Stimulated activated memory B cell treated with anti-CD40 and anti-IgM and Interleukin-4, amounts not matched to agents 10 μg/mL and 1 μg/mL and 100 μg/mL, for 72 hours (primary cell): Measurements from ENCODE around the gene CASZ1.

Experiments
- ATAC-seq: fragments of 150-1000 bp; cut with Tn5 transposase; 2 replicates; pipeline ENCODE4 v1.10.0; 2021
- H3K27ac Mint-ChIP-seq: one replicate; pipeline ENCODE4 v1.8.0; 2022; ENCODE audit warnings: mild to moderate bottlenecking, mixed read lengths
- H3K27me3 Mint-ChIP-seq: one replicate; pipeline ENCODE4 v1.8.0; 2022; ENCODE audit warnings: mixed read lengths
- H3K36me3 Mint-ChIP-seq: one replicate; pipeline ENCODE4 v1.8.0; 2022; ENCODE audit warnings: mixed read lengths
- H3K4me1 Mint-ChIP-seq: one replicate; pipeline ENCODE4 v1.8.0; 2022; ENCODE audit warnings: mixed read lengths
- H3K4me3 Mint-ChIP-seq: one replicate; pipeline ENCODE4 v1.8.0; 2022; ENCODE audit warnings: mild to moderate bottlenecking, moderate library complexity, mixed read lengths
- H3K9me3 Mint-ChIP-seq: one replicate; pipeline ENCODE4 v1.8.0; 2022; ENCODE audit warnings: mixed read lengths

CASZ1 gene

DNA sequence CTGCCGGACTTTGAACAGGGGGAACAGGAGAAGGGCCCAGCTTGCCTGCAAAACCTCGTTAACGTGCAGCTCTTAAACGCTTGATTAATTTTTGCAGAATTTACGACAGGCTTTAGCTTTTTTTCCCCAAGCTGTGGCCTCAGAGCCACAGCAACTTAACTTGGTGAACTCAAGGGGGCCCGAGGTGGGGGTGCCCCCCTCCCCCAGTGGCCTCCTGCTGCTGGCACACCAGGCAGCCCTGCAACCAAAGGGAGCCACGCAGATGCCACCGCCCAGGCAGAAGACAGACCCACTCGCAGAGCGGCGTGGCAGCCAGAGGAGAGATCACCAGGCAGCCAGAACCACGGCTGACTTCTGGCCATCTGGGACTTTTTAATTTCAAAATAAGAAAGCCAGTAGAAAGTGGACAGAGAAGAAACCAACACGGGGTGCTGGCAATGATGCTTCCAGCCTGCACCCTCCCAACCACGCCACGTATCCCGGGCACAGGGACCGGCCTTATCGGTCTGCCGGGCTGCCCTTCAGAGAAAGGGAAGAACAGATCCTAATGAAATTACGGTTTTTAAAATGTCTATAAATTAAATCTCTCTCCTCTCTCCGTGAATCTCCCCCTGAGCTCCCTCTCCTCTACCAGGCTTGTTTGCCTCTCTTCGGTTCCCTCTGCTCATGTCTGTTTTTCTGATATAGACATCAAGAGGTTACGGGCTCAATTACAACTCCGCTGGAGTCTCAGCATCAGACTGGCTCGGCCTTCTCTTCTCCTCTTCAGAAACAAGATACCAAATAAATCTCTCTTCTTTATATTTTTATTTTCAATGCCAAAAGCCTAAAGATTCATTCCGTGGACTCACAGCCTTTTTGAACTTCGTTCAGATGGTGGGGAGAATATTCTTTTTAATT is 6.4 kb downstream of the CASZ1 start:
- no peaks in the 10 kb centered on the region for H3K9me3 Mint-ChIP-seq
- H3K27ac Mint-ChIP-seq = no peak overlapping the region
- H3K36me3 Mint-ChIP-seq = no peaks in the 10 kb centered on the region
- H3K4me1 Mint-ChIP-seq = peaks cover 7% of the 10 kb centered on the region
- H3K27me3 Mint-ChIP-seq = peaks cover 59% of the 10 kb centered on the region
- ATAC-seq = no peak
- no peak overlapping the region for H3K4me3 Mint-ChIP-seq

DNA sequence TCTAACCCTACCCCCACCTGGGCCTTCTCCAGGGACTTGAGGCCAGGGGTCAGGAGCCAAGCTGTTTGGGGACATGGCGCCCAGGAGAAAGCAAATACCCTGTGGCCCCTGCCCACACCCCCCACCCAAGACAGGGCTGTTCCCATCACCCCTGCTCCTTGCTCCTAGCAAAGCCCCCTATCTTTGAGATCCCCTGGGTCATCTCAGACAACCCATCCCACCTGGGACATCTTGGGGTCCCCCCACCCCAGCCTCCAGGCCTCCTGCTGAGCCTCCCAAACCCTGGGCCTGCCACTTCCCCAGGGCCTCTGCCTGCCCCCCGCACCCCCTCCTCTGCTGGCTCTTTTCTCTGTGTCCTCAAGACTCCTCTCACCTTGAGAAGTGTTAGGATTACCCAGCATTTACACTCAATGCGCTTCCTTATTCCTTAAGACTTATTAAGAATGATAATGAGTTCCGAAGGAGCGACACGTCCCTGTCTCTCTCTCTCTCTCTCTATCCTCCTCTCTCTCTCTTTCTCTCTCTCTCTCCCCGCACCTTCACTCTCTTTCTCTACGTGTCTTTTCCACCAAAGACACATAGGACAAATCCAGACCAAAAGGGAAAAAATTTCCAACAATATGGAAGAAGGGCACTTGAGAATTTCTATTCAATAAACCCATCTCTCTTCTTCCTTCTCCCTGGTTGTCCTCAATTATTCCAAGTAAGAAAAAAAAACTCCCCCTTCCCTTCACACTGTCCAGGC is 7.2 kb downstream of the CASZ1 start:
- no peaks in the 10 kb centered on the region for H3K36me3 Mint-ChIP-seq
- peaks cover 4% of the 10 kb centered on the region for H3K4me1 Mint-ChIP-seq
- H3K9me3 Mint-ChIP-seq = no peaks in the 10 kb centered on the region
- no peak overlapping the region for H3K4me3 Mint-ChIP-seq
- H3K27me3 Mint-ChIP-seq = peaks cover 59% of the 10 kb centered on the region
- no peak for ATAC-seq
- H3K27ac Mint-ChIP-seq = no peak overlapping the region

DNA sequence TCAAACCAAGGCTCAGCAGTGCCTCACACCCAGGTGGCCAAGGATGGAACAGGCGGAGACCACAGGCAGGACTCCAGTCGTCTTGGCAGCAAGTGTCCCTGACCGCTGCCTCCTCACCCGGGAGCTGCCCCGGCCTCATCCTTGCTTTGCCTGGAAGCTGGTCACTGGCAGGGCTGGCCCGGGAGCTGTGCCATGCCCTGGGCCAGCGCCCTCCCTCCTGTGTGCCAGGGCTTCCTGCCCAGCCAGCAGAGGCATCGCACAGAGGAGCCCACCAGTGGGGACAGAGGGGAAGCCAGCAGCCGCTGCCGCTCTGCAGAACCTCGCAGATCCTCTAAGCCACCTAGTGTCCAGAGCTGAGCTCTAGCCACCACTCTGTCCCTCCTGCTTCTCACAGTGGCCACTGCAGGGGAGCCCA is 7.8 kb downstream of the CASZ1 start:
- Mint-ChIP-seq H3K9me3 (no peaks in the 10 kb centered on the region), H3K27ac (no peak overlapping the region), H3K27me3 (peaks cover 57% of the 10 kb centered on the region), H3K36me3 (no peaks in the 10 kb centered on the region), H3K4me3 (no peak overlapping the region), H3K4me1 (no peaks in the 10 kb centered on the region)
- ATAC-seq = peak; percentile 9

DNA sequence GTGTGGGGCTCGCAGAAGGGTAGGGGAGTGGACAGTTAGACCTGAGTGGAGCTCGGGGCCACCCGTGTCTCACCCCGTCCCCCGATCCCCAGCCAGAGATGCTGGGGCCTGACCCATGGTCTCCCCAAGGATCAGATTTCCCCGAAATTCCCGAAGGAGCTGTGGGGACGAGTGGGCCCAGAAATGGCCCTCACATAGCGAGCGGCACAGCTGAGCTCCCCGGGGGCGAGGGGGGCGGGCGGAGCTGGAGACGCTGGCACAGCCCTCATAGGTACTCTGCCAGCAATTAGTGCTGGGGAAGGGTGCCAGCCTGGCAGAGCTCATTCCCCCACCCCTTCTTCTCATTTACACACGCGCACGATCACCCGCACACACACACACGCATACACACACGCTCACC is 9.2 kb downstream of the CASZ1 start:
- no peaks in the 10 kb centered on the region for H3K9me3 Mint-ChIP-seq
- no peaks in the 10 kb centered on the region for H3K36me3 Mint-ChIP-seq
- H3K4me1 Mint-ChIP-seq = no peaks in the 10 kb centered on the region
- peaks cover 48% of the 10 kb centered on the region for H3K27me3 Mint-ChIP-seq
- H3K4me3 Mint-ChIP-seq = no peak overlapping the region
- no peak for ATAC-seq
- H3K27ac Mint-ChIP-seq = no peak overlapping the region

DNA sequence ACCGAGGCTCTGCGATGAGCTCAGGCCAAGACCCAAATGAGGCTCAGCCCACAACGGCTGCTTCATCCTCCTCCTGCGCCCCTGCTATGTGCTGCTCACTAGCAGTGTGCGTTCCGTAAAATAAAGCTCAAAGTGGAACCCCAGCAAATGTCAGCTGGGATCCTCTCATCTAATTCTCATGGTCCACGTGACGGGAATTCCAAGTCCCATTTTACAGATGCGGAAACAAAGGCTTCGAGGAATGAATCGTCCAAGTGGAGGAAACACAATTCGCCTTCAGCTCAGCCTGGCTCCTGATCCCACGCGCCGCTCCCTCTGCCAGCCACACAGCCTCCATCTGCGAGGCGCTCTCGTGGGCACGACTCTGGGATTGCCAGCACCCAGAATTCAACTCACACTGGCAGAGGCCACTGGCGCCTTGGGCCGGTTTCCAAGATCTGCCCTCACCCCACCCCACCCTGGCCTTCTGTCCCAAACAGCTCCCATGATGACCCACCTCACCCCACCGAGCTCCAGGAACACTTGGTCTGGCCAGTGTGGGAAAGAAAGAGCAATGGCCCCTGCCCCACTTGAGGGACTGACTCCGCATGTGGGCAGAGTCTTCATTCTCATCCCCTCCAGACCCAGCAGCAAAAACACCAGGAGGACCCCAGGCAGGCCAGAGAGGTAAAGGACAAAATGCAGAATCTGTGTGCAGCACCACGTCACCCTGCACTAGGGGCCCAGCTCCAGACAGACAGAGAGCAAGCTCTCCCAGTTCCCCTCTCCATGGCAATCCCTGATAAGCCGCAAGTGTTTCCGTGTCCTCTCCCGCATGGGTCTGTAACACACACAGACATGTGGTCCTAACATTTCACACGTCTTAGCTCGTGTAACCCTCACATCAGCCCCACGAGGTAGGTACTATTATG is 10.5 kb downstream of the CASZ1 start:
- no peak overlapping the region for H3K27ac Mint-ChIP-seq
- peaks cover 48% of the 10 kb centered on the region for H3K27me3 Mint-ChIP-seq

DNA sequence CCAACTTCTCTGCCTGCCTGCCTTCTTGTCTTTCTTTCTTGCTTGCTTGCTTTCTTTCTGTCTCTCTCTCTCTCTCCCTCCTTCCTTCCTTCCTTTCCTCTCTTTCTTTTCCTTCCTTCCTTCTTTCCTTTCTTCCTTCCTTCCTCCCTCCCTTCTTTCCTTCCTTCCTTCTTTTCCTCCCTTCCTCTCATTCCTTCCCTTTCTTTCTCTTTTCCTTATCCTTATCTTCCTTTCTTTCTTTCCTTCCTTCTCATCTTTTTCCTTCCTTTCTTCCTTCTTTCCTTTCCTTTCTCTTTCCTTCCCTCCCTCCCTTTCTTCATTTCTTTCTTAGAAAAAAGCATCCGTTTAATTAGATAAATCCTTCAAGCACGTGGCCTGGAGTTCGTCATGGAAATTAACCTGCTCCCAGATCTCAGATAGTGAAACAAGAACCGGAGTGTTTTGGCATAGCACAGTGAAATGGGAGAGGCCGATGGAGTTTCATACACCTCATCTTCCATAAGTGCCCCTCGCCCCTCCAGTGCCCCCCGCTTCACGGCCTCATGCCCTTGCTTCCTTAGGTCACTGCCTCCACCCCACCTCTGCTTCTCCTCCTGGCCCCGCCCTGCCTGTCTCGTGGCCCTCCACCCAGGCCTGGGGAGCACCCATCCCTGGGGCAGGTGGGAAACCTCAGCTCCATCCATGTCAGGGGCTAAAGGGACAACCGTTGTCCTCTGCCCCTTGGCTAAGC is 11.3 kb downstream of the CASZ1 start:
- H3K27me3 Mint-ChIP-seq = peaks cover 48% of the 10 kb centered on the region
- no peaks in the 10 kb centered on the region for H3K36me3 Mint-ChIP-seq
- no peaks in the 10 kb centered on the region for H3K4me1 Mint-ChIP-seq
- no peak overlapping the region for H3K4me3 Mint-ChIP-seq
- no peak overlapping the region for H3K27ac Mint-ChIP-seq
- ATAC-seq = no peak
- no peaks in the 10 kb centered on the region for H3K9me3 Mint-ChIP-seq

More for the DNA sequence above, 10.5 kb downstream of the CASZ1 start:
- no peak for ATAC-seq
- H3K4me3 Mint-ChIP-seq = no peak overlapping the region
- no peaks in the 10 kb centered on the region for H3K4me1 Mint-ChIP-seq
- H3K9me3 Mint-ChIP-seq = no peaks in the 10 kb centered on the region
- no peaks in the 10 kb centered on the region for H3K36me3 Mint-ChIP-seq

DNA sequence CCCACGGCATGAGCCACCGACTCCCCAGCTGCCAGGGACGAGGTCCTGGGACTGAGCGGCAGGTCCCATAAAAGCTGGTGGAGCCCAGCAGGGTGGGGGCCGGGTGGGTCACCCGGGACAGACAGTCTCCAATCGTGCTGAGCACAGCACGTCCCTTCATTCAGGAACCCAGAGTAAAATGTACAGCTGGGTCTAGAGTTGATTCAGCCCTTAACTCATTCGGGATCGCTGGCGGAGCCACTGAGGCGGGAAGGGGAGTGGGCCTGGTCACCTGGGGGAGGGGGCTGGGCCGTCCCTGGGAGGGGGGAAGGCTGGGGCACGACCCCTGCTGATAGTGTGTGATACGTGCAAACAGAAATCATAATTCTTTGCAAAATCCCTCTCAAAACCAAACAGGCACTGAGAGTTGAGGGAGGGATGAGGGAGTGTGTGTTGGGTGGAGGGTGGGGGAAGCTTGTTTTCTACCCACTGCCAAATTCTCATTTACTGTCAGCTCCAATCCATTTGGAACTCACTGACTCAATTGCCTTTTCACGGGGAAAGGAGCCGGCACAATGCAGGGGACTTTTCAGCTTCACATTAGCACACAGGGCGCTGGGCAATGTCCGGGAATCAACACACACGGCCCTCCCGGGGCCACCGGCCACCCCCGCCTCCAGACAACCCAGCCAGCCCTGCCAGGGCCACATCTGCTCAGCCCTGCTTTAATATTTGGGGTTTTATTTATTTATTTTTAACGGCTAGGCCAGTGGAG is 13.8 kb downstream of the CASZ1 start:
- no peaks in the 10 kb centered on the region for H3K36me3 Mint-ChIP-seq
- H3K4me3 Mint-ChIP-seq = no peak overlapping the region
- no peaks in the 10 kb centered on the region for H3K9me3 Mint-ChIP-seq
- ATAC-seq = no peak
- H3K4me1 Mint-ChIP-seq = no peaks in the 10 kb centered on the region
- H3K27ac Mint-ChIP-seq = no peak overlapping the region
- H3K27me3 Mint-ChIP-seq = peaks cover 38% of the 10 kb centered on the region

DNA sequence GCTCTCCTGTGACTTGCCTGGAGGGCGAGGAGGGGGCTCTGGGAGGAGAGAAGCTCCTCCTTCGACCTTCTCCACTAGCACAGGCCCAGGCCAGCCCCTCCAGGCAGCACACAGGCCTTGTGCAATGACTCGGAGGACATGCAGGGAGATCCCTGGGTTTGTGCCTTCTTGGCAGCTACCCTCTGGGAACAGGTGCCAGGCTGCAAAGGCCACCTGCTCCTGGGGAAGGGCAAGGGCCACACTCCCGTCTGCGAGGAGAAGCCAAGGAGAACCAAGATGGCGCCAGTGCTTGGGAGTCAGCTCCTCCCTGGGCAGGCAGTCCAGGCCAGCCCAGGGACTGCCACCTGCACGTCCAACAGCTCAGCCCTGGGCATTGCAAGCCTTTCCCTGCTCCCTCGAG is 15.3 kb downstream of the CASZ1 start:
- Mint-ChIP-seq H3K4me1 (no peaks in the 10 kb centered on the region), H3K9me3 (no peaks in the 10 kb centered on the region), H3K27ac (no peak overlapping the region), H3K27me3 (peaks cover 23% of the 10 kb centered on the region), H3K4me3 (no peak overlapping the region), H3K36me3 (no peaks in the 10 kb centered on the region)
- no peak for ATAC-seq

DNA sequence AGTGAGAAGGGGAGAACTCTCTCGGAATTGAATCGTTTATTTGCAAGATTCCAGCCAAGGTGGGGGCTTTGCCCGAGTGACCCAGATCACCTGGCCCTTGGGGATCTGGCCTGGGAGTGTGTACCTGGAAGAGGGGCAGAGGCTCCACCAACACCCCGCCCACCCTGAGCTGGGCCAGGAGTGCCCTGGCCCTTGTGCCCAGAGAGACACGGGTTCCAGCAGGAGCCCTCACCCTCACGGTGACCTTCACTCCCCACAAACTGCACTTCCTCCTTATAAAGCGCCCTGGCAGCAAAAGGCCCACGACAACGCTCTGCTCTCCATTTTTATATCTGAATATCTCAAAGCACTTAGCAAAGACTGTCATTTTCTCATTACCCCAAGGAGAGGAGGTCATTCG is 16.6 kb downstream of the CASZ1 start:
- Mint-ChIP-seq H3K27me3 (peaks cover 11% of the 10 kb centered on the region), H3K9me3 (no peaks in the 10 kb centered on the region), H3K4me3 (no peak overlapping the region), H3K27ac (no peak overlapping the region), H3K36me3 (no peaks in the 10 kb centered on the region), H3K4me1 (no peaks in the 10 kb centered on the region)
- ATAC-seq = no peak

DNA sequence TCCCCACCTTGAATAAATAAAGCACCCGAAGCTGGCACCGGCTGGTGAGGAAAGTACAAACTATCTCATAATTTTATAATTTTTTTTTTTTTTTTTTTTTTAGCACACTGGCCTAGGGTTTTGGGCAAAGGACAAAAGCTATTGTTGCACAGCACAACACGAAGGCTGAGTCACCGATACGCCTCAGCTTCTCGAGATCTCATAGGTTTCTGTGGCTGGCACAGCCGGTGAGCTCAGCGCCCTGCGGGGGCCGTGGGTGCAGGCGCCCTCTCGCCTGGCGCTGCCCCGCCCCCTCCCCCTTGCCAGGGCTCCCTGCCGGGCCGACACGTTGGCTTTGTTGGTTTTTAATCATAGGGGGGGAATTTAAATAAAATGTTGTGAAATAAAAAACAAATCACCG is 17.2 kb downstream of the CASZ1 start:
- no peaks in the 10 kb centered on the region for H3K4me1 Mint-ChIP-seq
- no peaks in the 10 kb centered on the region for H3K9me3 Mint-ChIP-seq
- no peak overlapping the region for H3K27ac Mint-ChIP-seq
- H3K27me3 Mint-ChIP-seq = peaks cover 4% of the 10 kb centered on the region
- ATAC-seq = no peak
- no peaks in the 10 kb centered on the region for H3K36me3 Mint-ChIP-seq
- no peak overlapping the region for H3K4me3 Mint-ChIP-seq

DNA sequence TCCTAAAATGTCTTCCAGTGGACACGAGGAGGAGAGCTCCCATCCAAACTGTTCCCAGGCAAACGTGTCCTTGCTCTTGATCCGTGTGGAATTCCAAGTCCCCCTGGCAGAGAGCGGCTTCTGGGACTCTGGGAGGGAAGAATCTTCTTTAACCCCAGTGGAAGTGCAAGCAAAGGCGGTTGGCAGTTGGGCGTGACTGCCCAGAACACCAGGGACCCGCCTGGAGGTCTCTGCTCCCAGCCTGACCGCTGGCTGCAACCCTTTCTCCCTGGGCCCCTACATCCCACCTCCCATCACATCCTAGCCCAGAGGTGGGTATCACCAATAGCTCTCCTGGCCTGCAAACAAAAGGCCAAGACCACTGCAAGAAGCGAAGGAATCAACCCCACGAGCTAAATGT is 17.8 kb downstream of the CASZ1 start:
- Mint-ChIP-seq H3K4me3 (no peak overlapping the region), H3K27me3 (no peaks in the 10 kb centered on the region), H3K27ac (no peak overlapping the region), H3K4me1 (no peaks in the 10 kb centered on the region), H3K36me3 (no peaks in the 10 kb centered on the region), H3K9me3 (no peaks in the 10 kb centered on the region)
- ATAC-seq = no peak

DNA sequence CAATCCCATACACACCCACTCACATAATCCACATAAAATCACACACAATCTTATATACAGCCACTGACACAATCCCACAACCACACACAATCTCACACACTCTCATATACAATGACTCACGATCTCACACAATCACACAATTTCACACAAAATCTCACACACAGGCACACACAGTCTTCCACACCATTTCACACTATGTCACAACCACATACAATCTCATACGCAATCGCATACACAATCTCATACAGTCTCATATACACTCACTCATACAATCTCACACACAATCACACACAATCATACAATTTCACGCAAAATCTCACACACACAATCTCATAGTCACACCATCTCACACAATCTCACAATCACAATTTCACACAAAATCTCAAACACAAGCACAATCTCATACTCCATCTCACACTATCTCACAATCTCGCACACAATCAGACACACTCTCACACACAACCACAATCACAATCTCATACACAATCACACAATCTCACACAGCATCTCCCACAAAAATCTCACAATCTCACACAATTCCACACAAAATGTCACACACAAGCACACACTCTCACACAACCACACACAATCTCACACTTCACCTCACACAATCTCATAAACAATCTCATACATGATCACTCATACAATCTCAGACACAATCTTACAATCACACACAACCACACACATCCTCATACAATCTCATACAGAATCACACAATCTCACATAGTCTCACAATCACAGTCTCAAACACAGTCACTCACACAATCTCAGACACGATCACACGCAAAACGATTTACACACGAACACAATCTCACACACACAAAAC is 18.5 kb downstream of the CASZ1 start:
- Mint-ChIP-seq H3K27me3 (no peaks in the 10 kb centered on the region), H3K4me3 (no peak overlapping the region), H3K9me3 (no peaks in the 10 kb centered on the region), H3K27ac (no peak overlapping the region), H3K36me3 (no peaks in the 10 kb centered on the region), H3K4me1 (no peaks in the 10 kb centered on the region)
- no peak for ATAC-seq

DNA sequence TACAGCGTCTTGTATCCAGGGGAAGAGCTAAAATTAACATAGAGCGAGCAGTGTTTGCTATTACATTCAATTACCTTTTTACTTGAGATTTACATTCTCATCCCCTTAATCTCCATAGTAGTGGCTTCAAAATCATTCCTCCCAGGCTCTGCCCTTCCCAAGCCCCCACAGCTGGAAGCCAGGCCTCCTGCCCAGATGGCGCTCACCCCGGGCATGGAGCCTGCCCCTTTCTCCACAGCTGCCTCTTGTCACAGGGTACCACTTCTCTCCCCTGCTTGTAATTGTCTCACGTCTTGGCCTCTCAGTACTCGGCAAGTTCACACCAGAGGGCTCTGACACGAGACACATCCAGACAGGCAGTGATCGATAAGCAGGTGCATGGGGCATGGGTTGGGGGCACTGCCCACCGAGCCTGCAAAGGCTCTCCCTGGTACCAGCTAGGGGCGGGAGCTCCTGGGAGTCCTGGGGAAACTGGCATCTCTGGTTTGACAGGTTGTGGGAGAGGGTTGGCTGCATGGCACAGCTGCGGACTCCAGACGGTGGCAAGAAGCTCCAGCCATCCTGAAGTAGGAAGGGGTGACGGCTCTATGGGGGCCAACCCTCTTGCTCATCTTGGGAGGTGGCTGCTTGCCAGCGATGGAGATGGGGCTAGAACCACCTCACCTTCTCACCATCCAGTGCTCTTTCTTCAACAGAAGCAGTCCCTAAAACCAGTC is 20.1 kb downstream of the CASZ1 start:
- Mint-ChIP-seq H3K36me3 (no peaks in the 10 kb centered on the region), H3K4me1 (no peaks in the 10 kb centered on the region)

More for the DNA sequence above, 20.1 kb downstream of the CASZ1 start:
- no peak overlapping the region for H3K4me3 Mint-ChIP-seq
- H3K9me3 Mint-ChIP-seq = no peaks in the 10 kb centered on the region
- no peak overlapping the region for H3K27ac Mint-ChIP-seq
- no peak for ATAC-seq
- peaks cover 9% of the 10 kb centered on the region for H3K27me3 Mint-ChIP-seq
